Kidney epithelial cell (primary cell): ENCODE measurements around the gene SERPINB7. TPM values are rescaled to one million over a fixed set of nuclear protein-coding genes. Genes with fewer than 3 reads are reported as not detected.
"Not testable (repeated sequence)": the region's sequence is repeated elsewhere in the genome, so short reads cannot be mapped to it uniquely, and the experiment has no call there.

ENCODE experiments used
- DNase-seq: peaks from one replicate; pipeline ENCODE4 v3.0.0-alpha.2; 2010; ENCODE audit warnings: low read depth
- H3K27me3 ChIP-seq: 2 replicates; pipeline ENCODE4 v1.6.0; 2011; ENCODE audit warnings: low read length; ENCODE audit not compliant: control insufficient read depth, insufficient read depth
- H3K36me3 ChIP-seq: 2 replicates; pipeline ENCODE4 v1.5.1; 2011; ENCODE audit warnings: low read length; ENCODE audit not compliant: control insufficient read depth, insufficient read depth
- H3K4me3 ChIP-seq: 2 replicates; pipeline ENCODE4 v1.5.1; 2011; ENCODE audit warnings: low read depth, mild to moderate bottlenecking, control low read depth, low read length
- total RNA-seq: library from RNA; depleted of rRNA; stranded (reverse); fragments of >200 nt; gene quantifications from 2 replicates; pipeline ENCODE4 v1.2.3, GENCODE V29; 2015
- TF ChIP-seq, protein P1 (sequence below): IDR thresholded peaks from 2 replicates; pipeline ENCODE4 v1.5.1; 2011; ENCODE audit warnings: mild to moderate bottlenecking, moderate library complexity, low read length, control low read depth, inconsistent platforms; ENCODE audit not compliant: insufficient read depth, poor library complexity, severe bottlenecking

The SERPINB7 gene
- total RNA-seq, 1 donor from 2014 or later: 3.1 TPM

- Histone ChIP-seq H3K27me3 (no peaks in the 10 kb centered on the region), H3K36me3 (no peaks in the 10 kb centered on the region), H3K4me3 (no peak overlapping the region)
- TF ChIP-seq, protein P1, sequence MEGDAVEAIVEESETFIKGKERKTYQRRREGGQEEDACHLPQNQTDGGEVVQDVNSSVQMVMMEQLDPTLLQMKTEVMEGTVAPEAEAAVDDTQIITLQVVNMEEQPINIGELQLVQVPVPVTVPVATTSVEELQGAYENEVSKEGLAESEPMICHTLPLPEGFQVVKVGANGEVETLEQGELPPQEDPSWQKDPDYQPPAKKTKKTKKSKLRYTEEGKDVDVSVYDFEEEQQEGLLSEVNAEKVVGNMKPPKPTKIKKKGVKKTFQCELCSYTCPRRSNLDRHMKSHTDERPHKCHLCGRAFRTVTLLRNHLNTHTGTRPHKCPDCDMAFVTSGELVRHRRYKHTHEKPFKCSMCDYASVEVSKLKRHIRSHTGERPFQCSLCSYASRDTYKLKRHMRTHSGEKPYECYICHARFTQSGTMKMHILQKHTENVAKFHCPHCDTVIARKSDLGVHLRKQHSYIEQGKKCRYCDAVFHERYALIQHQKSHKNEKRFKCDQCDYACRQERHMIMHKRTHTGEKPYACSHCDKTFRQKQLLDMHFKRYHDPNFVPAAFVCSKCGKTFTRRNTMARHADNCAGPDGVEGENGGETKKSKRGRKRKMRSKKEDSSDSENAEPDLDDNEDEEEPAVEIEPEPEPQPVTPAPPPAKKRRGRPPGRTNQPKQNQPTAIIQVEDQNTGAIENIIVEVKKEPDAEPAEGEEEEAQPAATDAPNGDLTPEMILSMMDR: no peak
- no peak for DNase-seq
Measured at GRCh38 chr18:63747006-63747405, 28.2 kb upstream of the SERPINB7 start.

GRCh38 chr18:63749489-63749888, 25.7 kb upstream of the SERPINB7 start:
- Histone ChIP-seq H3K4me3 (no peak overlapping the region), H3K36me3 (no peaks in the 10 kb centered on the region), H3K27me3 (no peaks in the 10 kb centered on the region)
- no peak for DNase-seq
- TF ChIP-seq, protein P1: no peak

DNA sequence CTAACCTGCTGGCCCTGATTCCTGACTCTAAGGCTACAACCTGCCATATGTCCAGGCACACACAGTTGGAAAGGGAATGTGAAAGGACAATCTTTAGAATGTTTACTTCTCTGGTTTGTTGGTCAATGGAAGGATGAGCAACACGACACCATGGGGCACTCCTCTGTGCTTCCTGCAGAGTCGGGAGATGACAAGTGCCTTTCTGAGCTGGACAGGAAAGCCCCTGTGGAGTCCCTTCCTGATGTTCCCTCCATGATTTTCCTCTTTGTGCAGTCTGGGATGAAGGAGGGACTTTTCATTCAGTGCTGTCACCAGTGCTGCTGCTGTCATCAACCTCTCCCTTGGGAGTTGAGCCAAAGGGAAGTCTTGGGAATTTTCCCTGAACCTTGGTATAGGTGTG, 22.6 kb upstream of the SERPINB7 start:
- no peaks in the 10 kb centered on the region for H3K36me3 ChIP-seq
- TF ChIP-seq, protein P1: no peak
- DNase-seq: no peak
- H3K27me3 ChIP-seq: no peaks in the 10 kb centered on the region
- no peak overlapping the region for H3K4me3 ChIP-seq

GRCh38 chr18:63753676-63754075, 21.5 kb upstream of the SERPINB7 start:
- H3K27me3 ChIP-seq: no peaks in the 10 kb centered on the region
- TF ChIP-seq, protein P1: no peak
- DNase-seq: no peak
- no peaks in the 10 kb centered on the region for H3K36me3 ChIP-seq
- H3K4me3 ChIP-seq: no peak overlapping the region

DNA sequence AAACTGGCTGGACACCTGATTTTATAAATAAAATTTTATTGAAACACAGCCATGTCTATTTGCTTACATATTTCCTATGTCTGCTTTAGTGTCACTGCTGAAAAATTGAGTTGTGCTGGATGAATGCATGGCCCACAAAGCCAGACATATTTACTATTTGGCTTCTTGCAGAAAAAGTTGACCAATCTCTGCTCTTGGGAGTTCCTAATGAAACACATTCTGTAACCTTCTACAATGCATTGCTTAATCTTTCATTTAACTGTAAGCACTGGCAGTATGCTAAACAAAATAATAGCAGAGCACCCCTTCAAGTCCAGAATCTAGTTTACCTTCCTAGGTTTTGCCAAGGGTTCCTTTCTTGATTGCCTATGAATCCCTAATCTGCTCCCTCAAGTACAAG, 17.7 kb upstream of the SERPINB7 start:
- TF ChIP-seq, protein P1: no peak
- no peak for DNase-seq
- H3K36me3 ChIP-seq: no peaks in the 10 kb centered on the region
- no peaks in the 10 kb centered on the region for H3K27me3 ChIP-seq
- H3K4me3 ChIP-seq: no peak overlapping the region

GRCh38 chr18:63758615-63759240, 16.5 kb upstream of the SERPINB7 start:
- H3K4me3 ChIP-seq: no peak overlapping the region
- H3K27me3 ChIP-seq: no peaks in the 10 kb centered on the region
- TF ChIP-seq, protein P1: no peak
- H3K36me3 ChIP-seq: no peaks in the 10 kb centered on the region
- DNase-seq: no peak

- H3K27me3 ChIP-seq, DNase-seq, H3K4me3 ChIP-seq, H3K36me3 ChIP-seq: not testable (repeated sequence)
Measured at GRCh38 chr18:63759786-63760185, 15.4 kb upstream of the SERPINB7 start.
